Globus pallidus (tissue), 1 donor: ENCODE results near the gene FBXO11.

Experiments used
- DNase-seq: peaks from one replicate; pipeline ENCODE4 v3.0.0-alpha.2; 2015; ENCODE audit warnings: low spot score

The FBXO11 gene

DNA sequence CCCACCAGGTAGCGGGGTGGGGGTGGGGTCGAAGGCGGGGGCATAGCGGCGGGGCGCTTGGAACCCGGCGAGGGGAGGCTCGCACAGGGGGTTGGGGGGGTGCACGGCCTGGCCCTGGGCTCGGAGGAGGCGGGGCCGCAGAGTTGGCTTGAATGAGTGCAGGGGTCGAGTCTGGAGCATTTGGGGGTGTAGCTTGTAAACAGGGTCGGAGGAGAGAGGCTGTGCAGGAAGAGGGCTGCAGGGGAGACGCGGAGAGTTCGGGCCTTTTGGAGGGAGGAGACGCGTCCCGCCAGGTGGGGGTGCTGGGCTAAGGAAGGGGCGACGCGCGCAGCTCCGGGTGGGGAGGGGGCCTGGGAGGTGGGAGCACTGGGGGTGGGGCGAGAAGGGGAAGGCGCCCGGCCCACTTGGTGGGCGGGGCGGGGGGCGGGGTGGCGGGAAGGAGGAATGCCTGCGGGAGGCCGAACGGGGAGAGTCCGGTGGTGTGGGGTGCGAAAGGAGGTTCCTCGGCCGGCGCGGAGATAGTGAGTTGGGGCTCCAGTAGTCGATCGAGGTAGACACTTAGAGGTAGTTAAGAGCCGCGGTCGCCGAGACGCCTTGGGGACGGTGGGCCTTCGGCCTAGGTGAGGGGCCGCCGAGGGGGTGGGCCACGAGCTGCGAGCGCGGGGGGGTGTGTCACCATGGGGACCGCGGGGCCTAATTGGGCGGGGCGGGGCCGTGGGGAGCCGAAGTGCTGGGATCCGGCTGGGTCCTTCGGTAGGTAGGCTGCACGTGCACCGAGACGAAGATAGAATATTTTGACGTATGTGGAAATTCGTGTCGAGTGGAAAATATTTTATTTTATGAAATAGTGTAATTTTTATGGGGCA, 122.6 kb downstream of the FBXO11 start:
- DNase-seq, result peak; percentile 60

GRCh38 chr2:47782671-47783485, 123.4 kb downstream of the FBXO11 start, which contains the start of gene MSH6:
MSH6 (plus strand) TSS chr2:47783145; CDS start chr2:47783234, 89 bp downstream.
- DNase-seq, result peak; percentile 94

GRCh38 chr2:47782381-47782670, 124.0 kb downstream of the FBXO11 start:
- no peak for DNase-seq

- DNase-seq, result no peak
These were observed 126.9 kb downstream of the FBXO11 start for GRCh38 chr2:47779426-47779790.

DNA sequence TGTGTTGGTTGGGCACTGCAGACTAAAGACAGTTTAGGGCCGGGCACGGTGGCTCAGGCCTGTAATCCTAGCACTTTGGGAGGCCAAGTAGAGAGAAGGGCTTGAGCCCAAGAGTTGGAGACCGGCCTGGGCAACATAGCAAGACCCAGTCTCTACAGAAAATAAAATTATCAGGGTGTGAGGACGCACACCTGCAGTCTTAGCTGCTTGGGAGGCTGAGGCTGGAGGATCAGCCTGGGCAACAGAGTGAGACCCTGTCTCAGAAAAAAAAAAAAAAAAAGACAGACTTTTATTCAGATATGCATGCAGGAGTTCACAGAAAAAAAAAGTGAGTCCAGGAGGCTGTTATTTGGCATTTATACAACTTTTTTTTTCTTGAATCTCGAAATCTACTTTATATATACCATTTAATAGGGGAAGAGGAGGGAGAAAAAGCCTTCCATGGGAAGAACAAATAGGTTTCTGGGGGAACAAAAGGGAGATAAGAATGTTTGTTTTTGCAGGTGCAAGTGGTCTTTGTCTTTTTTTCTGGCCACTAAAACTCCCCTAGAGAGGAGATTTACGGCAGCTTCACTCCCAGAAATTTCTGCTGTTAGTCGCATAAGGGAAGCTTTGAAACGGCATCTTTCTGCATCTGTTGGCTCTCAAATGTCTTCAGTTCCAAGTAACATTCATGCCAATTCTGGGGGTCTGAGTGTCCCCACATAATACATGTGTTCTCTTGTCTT, 127.4 kb downstream of the FBXO11 start:
- no peak for DNase-seq

DNA sequence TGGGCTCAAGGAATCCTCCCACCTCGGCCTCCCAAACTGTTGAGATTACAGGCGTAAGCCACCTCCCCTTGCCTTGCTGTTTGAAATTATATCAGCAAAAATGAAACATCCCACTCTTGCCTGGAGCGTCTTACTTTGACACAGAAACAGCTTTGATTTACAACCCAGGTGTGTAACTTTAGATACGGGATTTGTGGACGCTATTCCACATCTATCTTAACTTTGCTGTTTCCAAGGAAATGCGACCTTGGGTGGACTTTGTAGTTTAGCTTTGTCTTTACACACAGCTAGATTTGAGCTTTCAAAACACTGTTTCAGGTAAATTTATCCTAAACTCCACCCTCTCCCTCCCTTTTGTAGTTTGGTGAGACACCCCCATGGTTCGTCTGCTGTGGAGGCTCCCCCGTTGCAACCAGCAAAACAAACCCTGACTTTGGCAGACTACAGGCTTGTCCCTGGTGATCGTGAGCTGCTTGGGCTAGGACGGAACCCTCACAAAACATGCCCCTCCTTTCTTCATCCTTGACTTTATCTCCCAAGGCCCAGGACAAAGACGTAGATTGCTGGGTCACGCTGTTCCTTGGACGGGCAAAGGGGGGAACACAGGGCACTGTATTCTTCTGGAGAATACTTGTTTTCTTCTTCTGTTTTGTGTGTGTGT, 128.9 kb downstream of the FBXO11 start:
- DNase-seq, result no peak

- DNase-seq, result no peak
These were observed 131.7 kb downstream of the FBXO11 start for GRCh38 chr2:47774567-47774966.

DNA sequence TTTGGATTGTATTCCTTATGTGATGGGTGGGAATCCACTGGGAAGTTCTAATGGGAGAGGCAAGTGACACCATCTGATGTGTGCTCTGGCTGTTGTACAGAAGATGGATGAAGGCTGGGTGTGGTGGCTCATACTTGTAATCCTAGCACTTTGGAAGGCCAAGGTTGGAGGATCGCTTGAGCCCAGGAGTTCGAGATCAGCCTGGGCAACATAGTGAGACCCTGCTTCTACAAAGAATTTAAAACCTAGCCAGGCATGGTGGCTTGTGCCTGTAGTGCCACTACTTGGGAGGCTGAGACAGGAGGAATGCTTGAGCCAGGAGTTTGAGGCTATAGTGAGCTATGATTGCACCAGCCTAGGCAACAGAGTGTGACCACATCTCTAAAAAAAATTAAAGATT, 134.0 kb downstream of the FBXO11 start:
- DNase-seq, result no peak

DNA sequence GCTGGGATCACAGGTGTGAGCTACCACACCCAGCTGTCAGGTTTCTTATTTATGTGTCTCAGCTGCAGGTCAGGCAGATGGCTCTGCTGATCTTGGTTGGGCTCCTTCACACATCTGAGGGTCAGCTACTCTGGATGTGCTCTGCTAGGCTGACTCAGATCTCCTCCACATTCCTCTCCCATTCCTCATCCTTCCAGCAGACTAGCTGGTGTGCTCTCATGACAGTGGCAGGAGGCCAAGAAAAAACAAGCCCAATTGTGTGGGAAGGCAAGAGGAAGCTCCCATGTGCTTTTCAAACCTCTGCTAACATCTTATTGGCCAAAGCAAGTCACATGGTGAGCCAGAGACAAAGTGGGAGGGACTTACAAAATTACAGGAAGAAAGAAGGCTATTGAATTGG, 135.1 kb downstream of the FBXO11 start:
- peak; percentile 93 for DNase-seq

DNA sequence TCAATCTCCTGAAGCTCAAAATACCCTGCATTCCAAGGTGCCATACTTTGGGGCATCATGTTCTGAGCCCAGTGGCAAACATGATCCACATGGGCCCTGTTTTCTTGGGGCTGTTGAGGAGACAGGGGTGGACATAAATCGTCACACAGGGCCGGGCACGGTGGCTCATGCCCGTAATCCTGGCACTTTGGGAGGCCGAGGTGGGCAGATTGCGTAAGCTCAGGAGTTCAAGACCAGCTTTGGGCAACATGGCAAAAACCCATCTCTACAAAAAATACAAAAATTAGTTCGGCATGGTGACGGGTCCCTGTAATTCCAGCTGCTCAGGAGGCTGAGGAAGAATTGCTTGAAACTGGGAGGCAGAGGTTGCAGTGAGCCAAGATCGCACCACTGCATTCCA, 137.0 kb downstream of the FBXO11 start:
- DNase-seq, result no peak

- DNase-seq, result peak; percentile 58
These were observed 138.3 kb downstream of the FBXO11 start for GRCh38 chr2:47767880-47768609.

DNA sequence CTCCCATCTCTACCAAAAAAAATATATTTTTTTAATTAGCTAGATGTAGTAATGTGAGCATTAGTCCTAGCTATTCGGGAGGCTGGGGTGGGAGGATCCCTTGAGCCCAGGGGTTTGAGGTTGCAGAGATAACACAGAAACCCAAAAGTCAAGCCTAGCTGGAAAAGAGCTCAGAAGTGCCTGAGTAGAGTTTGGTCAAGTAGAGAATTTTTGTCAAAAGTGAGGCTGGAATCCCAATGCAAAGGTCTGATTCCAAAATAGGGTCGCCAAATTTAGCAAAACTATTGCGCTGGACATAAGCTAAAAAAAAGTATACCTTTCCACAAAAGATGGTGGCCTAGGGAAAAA, 138.8 kb downstream of the FBXO11 start:
- no peak for DNase-seq

- DNase-seq, result peak; percentile 38
These were observed 154.4 kb downstream of the FBXO11 start for GRCh38 chr2:47751856-47752414.

DNA sequence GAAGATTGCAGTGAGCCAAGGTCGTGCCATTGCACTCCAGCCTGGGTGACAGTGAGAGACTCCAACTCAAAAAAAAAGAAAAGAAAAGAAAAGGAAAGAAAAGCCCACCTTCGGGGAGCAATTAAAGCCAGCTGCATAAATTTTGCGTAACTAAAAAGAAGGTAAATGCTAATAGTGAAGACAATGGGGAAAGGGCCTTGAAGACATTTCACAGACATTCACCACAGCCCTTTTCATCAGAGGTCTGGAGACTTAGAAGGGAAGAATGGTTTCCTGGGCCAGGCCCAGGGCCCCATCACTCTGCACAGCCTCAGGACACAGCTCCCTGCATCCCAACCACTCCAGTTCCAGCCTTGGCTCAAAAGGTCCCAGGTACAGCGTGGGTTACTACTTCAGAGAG, 158.4 kb downstream of the FBXO11 start:
- no peak for DNase-seq

DNA sequence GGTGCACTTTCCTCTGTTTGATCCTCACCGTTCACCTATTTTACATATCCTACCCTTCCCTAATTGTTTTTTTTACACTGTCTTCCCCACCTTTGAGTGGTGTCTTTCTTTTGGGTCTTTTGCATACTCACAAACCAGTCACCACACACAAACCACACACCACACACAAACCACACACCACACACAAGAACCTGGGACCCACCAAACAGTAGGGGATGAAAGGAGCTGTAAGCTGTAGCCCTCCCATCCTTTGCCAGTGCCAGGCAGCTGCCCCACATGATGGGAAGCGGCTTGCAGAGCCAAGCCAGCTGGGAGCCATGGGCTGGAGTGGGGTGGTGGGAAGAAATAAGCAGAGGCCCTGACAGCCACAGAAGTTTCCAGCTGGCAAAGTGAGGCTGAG, 162.2 kb downstream of the FBXO11 start:
- no peak for DNase-seq

- no peak for DNase-seq
These were observed 164.7 kb downstream of the FBXO11 start for GRCh38 chr2:47741637-47742036.

GRCh38 chr2:47741101-47741500, 165.2 kb downstream of the FBXO11 start:
- no peak for DNase-seq
